HG02970 (cell line): ENCODE measurements around the gene GPC6.
A peak's percentile ranks its signal among the peaks of the same experiment; 100 is the strongest.

ENCODE experiments used
- ATAC-seq: cut with Tn5 transposase; IDR thresholded peaks from one replicate; pipeline ENCODE4 v1.9.1; 2021; ENCODE audit warnings: mild to moderate bottlenecking, moderate library complexity, moderate number of reproducible peaks; ENCODE audit not compliant: unreplicated experiment, low FRiP score

GPC6 gene

GRCh38 chr13:93765062-93765461 is 538.5 kb downstream of the GPC6 start:
- no peak for ATAC-seq

DNA sequence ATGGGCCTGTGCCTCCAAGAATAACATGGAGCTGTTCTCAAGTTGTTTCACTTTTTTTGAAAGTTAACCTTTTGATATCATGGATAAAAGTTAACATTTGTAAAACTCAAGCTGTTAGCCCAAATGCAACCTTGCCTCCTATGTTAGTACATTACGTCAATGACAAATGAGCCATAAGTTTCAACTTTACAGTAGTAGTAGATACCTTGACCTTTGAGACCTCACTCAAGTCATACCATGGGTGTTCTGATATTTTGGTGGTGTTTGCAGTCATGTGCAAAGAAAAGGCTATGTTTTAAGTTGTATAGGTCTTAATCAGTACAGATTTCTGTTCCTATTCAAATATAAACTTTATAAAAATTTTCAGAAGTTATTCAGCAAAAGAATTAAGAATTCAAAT is 539.2 kb downstream of the GPC6 start:
- no peak for ATAC-seq

GRCh38 chr13:93766719-93767118 is 540.1 kb downstream of the GPC6 start:
- no peak for ATAC-seq

- no peak for ATAC-seq
Observed at GRCh38 chr13:93767180-93767916, 540.7 kb downstream of the GPC6 start.

GRCh38 chr13:93767917-93768409 is 541.4 kb downstream of the GPC6 start:
- no peak for ATAC-seq

GRCh38 chr13:93769101-93769500 is 542.5 kb downstream of the GPC6 start:
- no peak for ATAC-seq

GRCh38 chr13:93769607-93770006 is 543.0 kb downstream of the GPC6 start:
- ATAC-seq: no peak

GRCh38 chr13:93771227-93771626 is 544.6 kb downstream of the GPC6 start:
- ATAC-seq: no peak

DNA sequence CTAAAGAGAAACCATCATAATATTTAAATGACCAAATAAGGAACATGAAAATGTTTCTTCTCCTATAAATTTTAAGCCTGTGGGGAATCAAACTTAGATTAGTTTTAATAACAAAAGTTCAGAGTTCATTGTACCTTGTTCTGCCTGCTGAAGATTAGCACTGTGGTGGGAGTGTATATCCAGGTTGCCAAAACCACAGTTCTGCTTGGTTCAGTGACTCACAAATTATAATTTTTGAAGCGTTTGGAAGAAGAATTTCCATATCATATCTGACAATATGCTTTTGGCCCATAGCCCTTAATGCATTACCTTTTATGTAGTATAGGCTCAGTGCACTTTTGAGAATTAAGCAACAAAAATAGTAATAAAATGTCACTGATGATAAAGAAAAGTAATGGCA is 545.2 kb downstream of the GPC6 start:
- no peak for ATAC-seq

DNA sequence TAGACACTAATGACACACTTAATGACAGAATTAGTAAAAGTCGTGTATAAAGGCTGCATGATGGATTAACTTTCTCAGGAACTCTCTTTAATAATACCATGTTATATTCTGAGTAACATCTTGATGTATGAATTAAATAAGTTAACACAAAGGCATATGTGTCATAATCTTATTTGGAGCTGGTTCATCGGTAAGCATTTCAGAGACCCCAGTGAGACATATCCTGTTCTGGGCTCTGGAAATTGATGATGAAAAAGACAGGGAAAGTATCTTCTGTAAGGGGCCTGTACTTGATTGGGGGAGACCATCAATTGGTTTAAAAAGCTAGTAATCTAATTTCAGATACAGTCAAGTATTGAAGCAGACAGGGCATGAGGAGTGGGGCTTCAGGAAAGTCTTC is 547.9 kb downstream of the GPC6 start:
- ATAC-seq: no peak

- ATAC-seq: no peak
Observed at GRCh38 chr13:93775027-93775426, 548.4 kb downstream of the GPC6 start.

- no peak for ATAC-seq
Observed at GRCh38 chr13:93775507-93776108, 549.0 kb downstream of the GPC6 start.

GRCh38 chr13:93776936-93777335 is 550.3 kb downstream of the GPC6 start:
- ATAC-seq: no peak

GRCh38 chr13:93777504-93777903 is 550.9 kb downstream of the GPC6 start:
- no peak for ATAC-seq

DNA sequence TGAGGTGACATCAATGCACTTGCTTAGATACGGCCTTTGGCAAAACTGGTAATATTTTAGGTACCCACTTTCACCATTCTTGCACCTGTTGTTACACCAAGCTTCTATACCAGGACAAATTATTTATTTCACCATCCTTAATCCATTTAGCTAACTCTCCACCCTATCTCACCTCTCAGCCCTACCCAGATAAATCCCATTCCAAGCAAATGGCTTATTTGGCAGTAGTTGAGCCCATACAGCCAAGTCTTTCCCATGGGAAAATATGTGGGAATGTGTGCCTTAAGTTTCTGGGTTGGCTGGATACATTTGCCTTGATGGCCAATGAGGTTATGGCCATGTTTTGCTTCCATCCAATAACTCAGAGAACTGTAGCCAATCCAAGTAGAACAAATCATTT is 551.9 kb downstream of the GPC6 start:
- ATAC-seq: no peak

GRCh38 chr13:93784191-93784590 is 557.6 kb downstream of the GPC6 start:
- ATAC-seq: no peak

DNA sequence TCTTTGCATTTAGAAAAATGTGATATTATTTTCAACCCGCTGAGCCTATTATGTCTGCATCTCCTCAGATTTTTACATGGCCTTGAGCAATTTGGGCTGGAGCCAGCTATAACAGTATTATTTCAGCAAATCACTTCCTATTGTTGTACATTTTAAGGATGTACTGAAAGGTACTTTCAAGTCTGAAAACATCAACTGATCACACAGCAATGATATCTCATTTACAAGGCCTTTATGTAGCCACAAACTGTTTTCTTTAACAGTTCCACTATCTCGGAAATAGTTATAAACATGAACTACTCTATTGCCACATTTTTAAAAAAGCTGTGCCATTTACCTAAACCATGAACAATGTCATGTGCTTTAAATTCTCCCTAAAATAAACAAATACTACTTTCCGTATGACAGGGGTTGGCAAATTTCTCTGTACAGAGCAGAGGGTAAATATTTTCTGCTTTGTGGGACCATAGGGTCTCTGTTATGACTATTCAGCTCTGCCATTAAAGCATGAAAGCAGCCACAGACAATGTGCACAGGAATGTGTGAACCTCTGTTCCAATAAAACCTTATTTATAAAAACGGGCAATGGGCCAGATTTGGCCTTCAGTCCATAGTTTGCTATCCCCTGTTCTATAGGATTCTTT is 560.4 kb downstream of the GPC6 start:
- no peak for ATAC-seq

- no peak for ATAC-seq
Observed at GRCh38 chr13:93788456-93788855, 561.8 kb downstream of the GPC6 start.

DNA sequence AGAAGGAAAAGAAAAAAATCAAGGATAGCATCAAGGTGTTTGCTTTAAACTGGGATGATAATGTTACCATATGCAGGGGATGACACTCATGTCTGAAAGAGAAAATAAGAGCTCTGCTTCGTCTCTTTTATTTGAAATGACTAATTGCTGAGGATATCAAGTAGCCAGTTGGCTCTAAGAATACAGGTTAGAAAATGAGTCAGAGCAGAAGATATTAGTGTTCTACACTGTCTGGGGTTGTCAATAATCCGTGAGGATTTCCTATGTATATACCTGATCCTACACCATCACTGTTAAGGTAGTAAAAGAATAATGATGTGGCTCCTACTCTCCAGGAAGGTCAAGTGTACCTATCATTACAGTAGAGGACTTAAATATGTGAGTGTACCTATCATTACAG is 562.5 kb downstream of the GPC6 start:
- no peak for ATAC-seq

- peak; percentile 68 for ATAC-seq
Observed at GRCh38 chr13:93794197-93794885, 567.7 kb downstream of the GPC6 start.

DNA sequence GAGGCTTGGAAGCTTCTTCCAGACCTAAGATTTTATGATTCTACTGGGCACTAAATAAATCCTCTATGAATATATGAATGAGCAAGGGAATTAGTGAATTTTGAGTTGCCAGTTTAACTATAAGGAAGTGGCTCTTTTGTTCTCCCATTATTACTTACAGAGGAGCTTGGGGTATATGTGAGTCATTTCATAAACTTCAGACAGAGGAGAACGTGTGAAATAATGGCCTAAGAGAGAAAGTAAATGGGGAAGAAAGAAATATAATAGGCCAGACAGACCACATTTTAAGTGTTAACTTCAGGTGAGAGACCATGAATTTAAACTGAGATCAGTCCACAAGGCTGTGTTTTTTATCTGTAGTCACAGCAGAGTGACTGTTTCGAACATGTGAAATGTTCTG is 570.9 kb downstream of the GPC6 start:
- ATAC-seq: no peak
